HCT116 (cell line): Measurements from ENCODE around the gene SLC9A9. TPM values are rescaled to one million over a fixed set of nuclear protein-coding genes. Genes with fewer than 3 reads are reported as not detected.

Experiments
- ATAC-seq: fragments of 200-7000 bp; cut with Tn5 transposase; 2 replicates; pipeline ENCODE4 v1.9.1; 2020; ENCODE audit warnings: mild to moderate bottlenecking, moderate library complexity
- BruUV-seq: library from RNA; stranded (reverse); fragments of 400-500 nt; replicated peaks from 2 replicates; lab custom pipeline; 2021; lab: Mats Ljungman, UMichigan
- CTCF ChIA-PET: fragments of 300-600 bp; sonication (Branson Sonifier 250); formaldehyde crosslinking; loops from one replicate; lab custom pipeline; 2021; ENCODE audit warnings: antibody characterized with exemption; lab: Charles Lee
- POLR2A ChIA-PET: fragments of 300-600, 350-600 bp; sonication (Branson Sonifier 250); formaldehyde crosslinking; loops from one replicate; lab custom pipeline; 2021; ENCODE audit warnings: antibody characterized with exemption; lab: Charles Lee
- RAD21 ChIA-PET, 2 experiments: fragments of 300-600 bp; sonication (Branson Sonifier 250); formaldehyde crosslinking; loops; one replicate each; lab custom pipeline; 2023; ENCODE audit warnings: low total read pairs in 2 of 2; ENCODE audit not compliant: uncharacterized antibody in 2 of 2, unreplicated experiment in 2 of 2, low non-redundant PET in 1 of 2; lab: Charles Lee
- DNase-seq: peaks from one replicate; pipeline ENCODE4 v3.0.0-alpha.2; 2010; ENCODE audit warnings: low read depth, low spot score
- H2AFZ ChIP-seq: fragments of 200-600 bp; shearing (Covaris generic), sonication (generic); 2 replicates; pipeline ENCODE4 v1.6.1; 2017; ENCODE audit warnings: low read depth, mixed run types, mixed read lengths, antibody characterized with exemption, low read length; ENCODE audit not compliant: poor library complexity, severe bottlenecking
- H3K27ac ChIP-seq: 2 replicates; pipeline ENCODE4 v1.5.1; 2012; ENCODE audit warnings: low read depth, low read length
- H3K27me3 ChIP-seq: fragments of 200-600 bp; sonication (generic); 2 replicates; pipeline ENCODE4 v1.6.1; 2016; ENCODE audit warnings: mixed run types, low read length, mixed read lengths; ENCODE audit not compliant: insufficient read depth
- H3K36me3 ChIP-seq, 2 experiments: fragments of 200-500 bp in 1 of 2; fragments of 200-600 bp in 1 of 2; sonication (Bioruptor generic) in 1 of 2; sonication (generic) in 1 of 2; 2 replicates each; pipeline versions ENCODE4 v1.5.1 to v1.6.1; 2014 to 2016; ENCODE audit warnings: low read length in 2 of 2, inconsistent platforms in 1 of 2, mixed read lengths in 1 of 2, mixed run types in 1 of 2; ENCODE audit not compliant: insufficient read depth in 2 of 2, control insufficient read depth in 1 of 2
- H3K4me1 ChIP-seq, 2 experiments: fragments of 200-600 bp in 1 of 2; sonication (generic) in 1 of 2; 2 replicates each; pipeline versions ENCODE4 v1.5.1 to v1.6.1; 2012 to 2017; ENCODE audit warnings: low read length in 2 of 2, inconsistent platforms in 1 of 2, mild to moderate bottlenecking in 1 of 2, mixed read lengths in 1 of 2, mixed run types in 1 of 2, moderate library complexity in 1 of 2; ENCODE audit not compliant: insufficient read depth in 2 of 2, control insufficient read depth in 1 of 2
- H3K4me2 ChIP-seq: fragments of 200-600 bp; sonication (generic); 2 replicates; pipeline ENCODE4 v1.6.1; 2017; ENCODE audit warnings: mixed run types, low read length, mixed read lengths
- H3K4me3 ChIP-seq, 2 experiments: fragments of 200-600 bp in 1 of 2; sonication (generic) in 1 of 2; replicated peaks in 1 of 2; 2 replicates each; pipeline ENCODE4 v1.5.1; 2011 to 2016; ENCODE audit warnings: low read length in 2 of 2, control low read depth in 1 of 2, low read depth in 1 of 2, mild to moderate bottlenecking in 1 of 2, mixed read lengths in 1 of 2, mixed run types in 1 of 2
- H3K79me2 ChIP-seq: fragments of 200-600 bp; sonication (generic); 2 replicates; pipeline ENCODE4 v1.6.1; 2017; ENCODE audit warnings: mild to moderate bottlenecking, mixed run types, low read length, moderate library complexity, mixed read lengths; ENCODE audit not compliant: insufficient read depth
- H3K9ac ChIP-seq: fragments of 200-600 bp; sonication (generic); 2 replicates; pipeline ENCODE4 v1.6.1; 2016; ENCODE audit warnings: low read length, mixed read lengths
- H3K9me2 ChIP-seq: fragments of 200-600 bp; sonication (generic), shearing (Covaris generic); 2 replicates; pipeline ENCODE4 v1.6.1; 2017; ENCODE audit warnings: mixed run types, mild to moderate bottlenecking, moderate library complexity; ENCODE audit not compliant: insufficient read depth
- H3K9me3 ChIP-seq, 2 experiments: fragments of 200-500 bp in 1 of 2; fragments of 200-600 bp in 1 of 2; sonication (Bioruptor generic) in 1 of 2; sonication (generic) in 1 of 2; 2 replicates each; pipeline ENCODE4 v1.6.1; 2014 to 2017; ENCODE audit warnings: low read length in 2 of 2, mixed read lengths in 2 of 2, inconsistent platforms in 1 of 2, low read depth in 1 of 2, mild to moderate bottlenecking in 1 of 2, mixed run types in 1 of 2, moderate library complexity in 1 of 2; ENCODE audit not compliant: control insufficient read depth in 1 of 2, insufficient read depth in 1 of 2
- H4K20me1 ChIP-seq: fragments of 200-600 bp; sonication (generic), shearing (Covaris generic); 2 replicates; pipeline ENCODE4 v1.6.1; 2017; ENCODE audit warnings: mixed run types, mild to moderate bottlenecking, moderate library complexity; ENCODE audit not compliant: insufficient read depth
- CBX3 ChIP-seq: IDR thresholded peaks from 2 replicates; pipeline ENCODE4 v1.6.1; 2012; ENCODE audit warnings: low read depth
- CEBPB ChIP-seq: IDR thresholded peaks from 2 replicates; pipeline ENCODE4 v1.6.1; 2012; ENCODE audit warnings: low read depth
- EZH2 ChIP-seq: fragments of 200-600 bp; sonication (generic); IDR thresholded peaks from 2 replicates; pipeline ENCODE4 v1.6.1; 2017; ENCODE audit warnings: antibody characterized with exemption, mixed run types
- MAX ChIP-seq: IDR thresholded peaks from 2 replicates; pipeline ENCODE4 v1.6.1; 2012
- RAD21 ChIP-seq: IDR thresholded peaks from 2 replicates; pipeline ENCODE4 v1.6.1; 2012; ENCODE audit warnings: low read depth, mild to moderate bottlenecking
- SP1 ChIP-seq: IDR thresholded peaks from 2 replicates; pipeline ENCODE4 v1.6.1; 2012; ENCODE audit warnings: low read depth
- SRF ChIP-seq: IDR thresholded peaks from 2 replicates; pipeline ENCODE4 v1.6.1; 2012; ENCODE audit warnings: low read depth
- TCF7L2 ChIP-seq: IDR thresholded peaks from 2 replicates; pipeline ENCODE4 v1.7.0; 2011; ENCODE audit warnings: borderline replicate concordance, inconsistent platforms; ENCODE audit not compliant: insufficient read depth, insufficient read length; ENCODE audit errors: extremely low read depth
- ZFX ChIP-seq: fragments of 450-650 bp; IDR thresholded peaks from 2 replicates; pipeline ENCODE4 v1.6.1; 2017
- intact Hi-C: fragments of 100-400 bp; cut with micrococcal nuclease; formaldehyde crosslinking; loops from 2 replicates; pipeline ENCODE4 v1.10.0; 2022
- total RNA-seq: library from RNA; stranded (reverse); gene quantifications from one replicate; pipeline ENCODE4 v1.2.1, GENCODE V29; 2021; ENCODE audit not compliant: unreplicated experiment
- TF ChIP-seq, protein P1 (sequence below): IDR thresholded peaks from 2 replicates; pipeline ENCODE4 v1.6.1; 2012

SLC9A9 gene
- total RNA-seq, 1 experiment from 2014 or later: 0.20 TPM

- Histone ChIP-seq H3K9me2 (no peaks in the 10 kb centered on the region), H3K79me2 (no peaks in the 10 kb centered on the region), H4K20me1 (no peaks in the 10 kb centered on the region), H3K27ac (no peak overlapping the region), H3K27me3 (peaks cover 5% of the 10 kb centered on the region; the same call in 1 of the 2 replicates)
- no TSS peak for BruUV-seq
- RAD21 ChIA-PET: no interaction called here
- no peak for ATAC-seq
- POLR2A ChIA-PET: no interaction called here
- TF ChIP-seq CEBPB: no peak
- TF ChIP-seq SP1: no peak
- TF ChIP-seq RAD21: no peak
- no peak for TF ChIP-seq CBX3
- TF ChIP-seq, protein P1, sequence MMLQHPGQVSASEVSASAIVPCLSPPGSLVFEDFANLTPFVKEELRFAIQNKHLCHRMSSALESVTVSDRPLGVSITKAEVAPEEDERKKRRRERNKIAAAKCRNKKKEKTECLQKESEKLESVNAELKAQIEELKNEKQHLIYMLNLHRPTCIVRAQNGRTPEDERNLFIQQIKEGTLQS: no peak
- TF ChIP-seq, all 23 proteins: peak for 0
- H3K9ac ChIP-seq: no peak overlapping the region
- CTCF ChIA-PET: no interaction called here
- H3K4me1 ChIP-seq: no peaks in the 10 kb centered on the region
- no peak overlapping the region for H3K4me3 ChIP-seq
- H2AFZ ChIP-seq: no peak overlapping the region
- H3K36me3 ChIP-seq: no peaks in the 10 kb centered on the region
- H3K4me2 ChIP-seq: no peak overlapping the region
- intact Hi-C loops: no loop called here
- no peak for DNase-seq
- H3K9me3 ChIP-seq: no peaks in the 10 kb centered on the region
These were observed 554.1 kb downstream of the SLC9A9 start for GRCh38 chr3:143294188-143294587.

- no peak for ATAC-seq
- POLR2A ChIA-PET: no interaction called here
- no TSS peak for BruUV-seq
These were observed 556.3 kb downstream of the SLC9A9 start for GRCh38 chr3:143291836-143292447.

More at GRCh38 chr3:143291836-143292447, 556.3 kb downstream of the SLC9A9 start:
- Histone ChIP-seq H3K4me1 (no peaks in the 10 kb centered on the region), H3K9me3 (no peaks in the 10 kb centered on the region), H2AFZ (no peak overlapping the region), H3K27me3 (peaks cover 20% of the 10 kb centered on the region), H3K79me2 (no peaks in the 10 kb centered on the region), H3K36me3 (no peaks in the 10 kb centered on the region), H3K4me2 (no peak overlapping the region), H3K9me2 (no peaks in the 10 kb centered on the region), H4K20me1 (no peaks in the 10 kb centered on the region), H3K27ac (no peak overlapping the region), H3K4me3 (no peak overlapping the region), H3K9ac (no peak overlapping the region)
- no peak for TF ChIP-seq EZH2
- no peak for TF ChIP-seq SRF
- no peak for TF ChIP-seq TCF7L2
- no peak for TF ChIP-seq ZFX
- TF ChIP-seq MAX: no peak
- no peak for TF ChIP-seq CEBPB
- ChIA-PET CTCF (no interaction called here), RAD21 (no interaction called here)
- intact Hi-C loops: no loop called here
- DNase-seq: no peak
